NCI-H345 treated with DMSO at 0.1 percent for 48 hours (cell line): Measurements from ENCODE around the gene KRTAP10-7.
"Not testable (repeated sequence)": the region's sequence is repeated elsewhere in the genome, so short reads cannot be mapped to it uniquely, and the experiment has no call there.

ENCODE experiments used
- DNase-seq: peaks from one replicate; lab custom pipeline; 2025; ENCODE audit not compliant: unreplicated experiment; lab: John Stamatoyannopoulos, UW

The KRTAP10-7 gene

GRCh38 chr21:44589586-44590305, 10.7 kb upstream of the KRTAP10-7 start:
- no peak for DNase-seq

DNA sequence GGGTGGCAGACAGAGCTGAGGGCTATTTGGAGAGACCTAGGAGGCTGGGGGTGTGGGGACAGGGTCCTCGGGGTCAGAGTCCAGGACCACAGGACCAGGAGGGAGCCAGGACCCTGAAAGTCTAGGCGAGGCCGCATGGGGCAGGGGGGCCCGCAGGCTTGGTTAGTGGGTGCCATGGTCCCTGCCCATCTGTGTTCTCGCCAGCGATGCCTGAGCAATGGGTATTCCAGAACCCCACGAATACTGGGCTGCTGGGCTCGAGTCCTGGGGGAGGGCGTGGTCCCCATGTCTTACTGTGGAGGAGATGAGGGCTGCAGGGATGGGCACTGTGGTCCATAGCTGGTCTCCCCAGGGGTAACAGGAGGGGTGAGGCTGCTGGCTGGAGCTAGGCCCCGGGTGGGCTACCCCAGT, 10.1 kb upstream of the KRTAP10-7 start:
- DNase-seq, result no peak

- not testable (repeated sequence) for DNase-seq
Observed at GRCh38 chr21:44590897-44591800, 9.2 kb upstream of the KRTAP10-7 start.

DNA sequence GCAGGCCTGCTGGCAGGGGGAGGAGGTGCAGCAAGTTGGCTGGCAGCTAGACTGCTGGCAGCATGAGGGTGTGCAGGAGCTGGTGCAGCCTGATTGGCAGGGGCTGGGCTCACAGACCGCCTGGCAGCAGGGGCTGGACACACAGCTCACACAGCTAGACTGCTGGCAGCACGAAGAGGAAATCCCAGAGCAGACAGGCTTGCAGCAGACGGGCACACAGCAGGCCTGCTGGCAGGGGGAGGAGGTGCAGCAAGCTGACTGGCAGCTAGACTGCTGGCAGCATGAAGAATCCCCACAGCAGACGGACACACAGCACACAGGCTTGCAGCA, 8.6 kb upstream of the KRTAP10-7 start:
- DNase-seq, result not testable (repeated sequence)

DNA sequence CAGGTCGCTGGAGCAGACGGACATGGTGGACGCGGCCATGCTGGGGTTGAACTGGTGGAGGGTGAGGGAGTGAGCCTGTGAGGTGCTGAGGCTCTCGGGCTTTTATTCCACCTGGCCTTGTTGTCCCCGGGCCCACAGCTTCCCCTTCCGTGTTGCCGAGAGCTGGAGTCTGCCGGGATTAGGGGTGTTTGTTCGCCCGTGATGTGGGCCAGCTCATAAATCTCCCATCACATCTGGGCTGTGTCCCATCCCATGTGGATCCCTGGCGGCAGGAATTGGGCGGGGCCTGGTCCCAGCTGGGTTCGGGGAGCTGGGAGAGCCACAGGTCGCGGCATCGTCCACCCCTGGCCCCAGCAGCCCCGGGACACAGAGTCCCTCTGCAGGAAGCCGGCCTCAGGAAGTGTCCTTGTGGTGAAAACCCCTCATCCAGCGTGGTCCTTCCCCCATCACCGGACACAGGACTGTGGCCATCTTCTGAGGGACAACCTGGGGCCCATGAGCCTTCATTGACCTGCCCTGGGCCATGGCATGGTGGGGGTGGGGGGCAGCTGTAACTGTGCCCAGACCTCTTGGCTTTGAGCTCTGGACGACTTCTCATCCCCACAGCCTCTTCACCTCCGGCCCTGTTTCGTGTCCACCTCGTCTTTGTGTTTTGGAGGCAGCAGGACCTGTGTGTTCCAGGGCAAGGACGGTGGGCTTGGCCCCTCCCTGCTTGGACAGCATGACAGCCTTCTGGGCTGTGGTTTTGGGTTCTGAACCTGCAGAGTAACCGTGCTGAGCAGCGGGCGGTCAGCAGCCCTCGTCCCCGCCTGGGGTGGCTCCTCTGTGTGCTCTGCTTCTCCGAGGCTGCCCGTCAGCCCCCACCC, 7.7 kb upstream of the KRTAP10-7 start, which contains the start of gene KRTAP10-6:
Gene KRTAP10-6, minus strand, starts transcription at position 60 of the 866 bp plus-strand sequence. Its CDS starts 21 bp downstream, at position 39.
- no peak for DNase-seq

- DNase-seq, result no peak
Observed at GRCh38 chr21:44593598-44594405, 6.6 kb upstream of the KRTAP10-7 start.

GRCh38 chr21:44594406-44594916, 5.9 kb upstream of the KRTAP10-7 start:
- DNase-seq, result no peak

GRCh38 chr21:44595524-44595923, 4.9 kb upstream of the KRTAP10-7 start:
- no peak for DNase-seq

DNA sequence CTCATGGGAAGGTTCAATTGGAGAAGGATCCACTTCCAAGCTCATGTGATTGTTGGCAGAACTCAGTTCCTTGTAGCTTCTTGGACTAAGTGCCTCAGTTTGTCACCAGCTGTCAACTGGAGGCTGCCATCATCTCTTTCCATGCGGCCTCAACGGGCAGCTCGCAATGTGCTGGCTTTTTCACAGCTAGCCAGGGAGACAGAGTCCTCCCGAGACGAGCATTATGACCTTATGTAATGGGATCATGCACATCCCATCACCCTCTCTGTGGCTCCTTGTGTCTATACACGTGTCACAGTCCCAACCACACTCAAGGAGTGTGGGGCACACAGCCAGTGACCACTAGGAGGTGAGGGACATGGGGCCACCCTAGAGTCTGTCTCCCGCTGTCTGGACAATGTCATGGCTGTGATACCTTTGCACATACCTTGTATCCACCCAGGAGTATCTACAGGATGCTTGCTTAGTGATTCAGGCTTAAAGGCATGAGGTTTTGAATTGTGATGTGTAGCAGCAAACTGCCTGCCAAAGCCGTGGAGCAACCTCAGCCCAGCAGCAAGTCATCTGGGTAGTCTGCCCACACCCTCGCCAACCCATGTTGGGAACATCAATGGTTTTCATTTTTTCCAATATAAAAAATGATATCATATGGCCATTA, 4.2 kb upstream of the KRTAP10-7 start:
- no peak for DNase-seq

GRCh38 chr21:44598061-44598460, 2.3 kb upstream of the KRTAP10-7 start:
- no peak for DNase-seq

DNA sequence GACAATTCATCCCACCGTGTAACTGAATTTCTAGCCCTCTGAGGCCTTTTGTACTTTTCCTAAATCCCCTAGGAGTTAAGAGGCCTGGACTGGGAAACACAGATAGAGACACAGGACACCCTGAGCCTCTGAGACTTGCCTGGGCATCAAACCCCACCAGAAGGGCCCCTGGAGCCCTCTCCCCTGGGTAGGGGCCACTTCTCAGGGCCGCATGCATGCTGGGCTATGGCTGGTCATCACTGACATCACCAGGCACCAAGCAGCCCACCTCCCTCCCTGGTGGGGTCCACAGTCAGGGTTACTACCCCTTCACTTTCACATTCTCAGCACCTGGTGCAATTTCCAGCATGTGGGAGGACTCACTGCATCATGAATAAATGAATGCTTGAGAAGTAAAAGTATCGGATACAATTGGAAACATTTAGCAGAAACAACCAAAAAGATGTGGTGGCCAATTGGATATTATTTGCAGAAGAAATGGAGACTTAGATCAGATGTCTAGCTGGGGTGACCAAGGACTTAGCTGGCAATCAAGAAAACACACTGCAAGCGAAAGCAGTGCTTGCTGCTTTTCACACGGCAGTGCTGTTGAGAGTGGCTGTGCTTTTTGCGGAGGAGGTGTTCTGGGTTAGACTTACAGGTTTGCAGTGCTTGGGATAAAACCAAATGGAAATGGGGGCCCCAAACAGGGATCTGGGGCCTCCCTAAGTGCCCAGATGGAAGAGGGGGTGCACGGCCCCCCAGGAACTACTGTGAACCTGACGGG, 950 bp upstream of the KRTAP10-7 start:
- no peak for DNase-seq

- DNase-seq, result not testable (repeated sequence)
Observed at GRCh38 chr21:44601091-44601490, 694 bp downstream of the KRTAP10-7 start.

- DNase-seq, result no peak
Observed at GRCh38 chr21:44601596-44602462, 1.4 kb downstream of the KRTAP10-7 start.

- DNase-seq, result no peak
Observed at GRCh38 chr21:44602463-44602850, 2.1 kb downstream of the KRTAP10-7 start.

DNA sequence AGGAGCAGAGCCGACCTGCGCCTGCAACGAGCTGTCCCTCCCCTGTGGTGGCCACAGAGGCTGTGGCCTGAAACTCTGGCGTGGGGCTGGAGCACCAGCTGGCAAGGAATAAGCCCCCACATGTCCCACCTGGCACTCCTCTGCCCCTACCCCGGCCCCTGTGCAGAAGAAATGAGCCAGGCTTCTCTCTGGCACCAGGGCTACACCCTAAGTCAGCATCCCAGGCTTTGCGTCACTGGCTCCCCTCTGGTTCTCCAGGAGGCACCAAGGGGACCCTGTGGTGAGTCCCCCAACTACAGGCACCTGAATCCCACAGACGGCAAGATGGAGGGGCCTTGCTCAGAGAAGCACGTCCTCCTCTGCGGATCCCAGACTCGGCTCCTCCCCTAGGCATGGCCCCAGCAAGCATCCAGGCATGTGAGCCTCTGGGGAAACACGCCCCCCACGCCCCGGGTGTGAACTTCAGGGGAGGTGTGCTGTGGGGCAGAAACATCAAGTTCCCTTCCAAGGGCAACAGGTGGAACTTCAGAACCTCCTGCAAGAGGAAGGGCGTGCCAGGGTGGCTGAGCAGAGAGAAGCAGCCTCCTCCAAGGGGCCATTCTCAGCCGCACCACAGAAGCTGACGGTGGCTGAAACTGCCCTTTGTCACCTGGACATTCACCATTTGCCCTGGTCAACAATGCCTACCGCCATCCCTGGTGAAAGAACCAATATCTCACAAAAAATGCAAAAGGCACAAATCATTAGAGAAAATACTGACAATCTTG, 2.9 kb downstream of the KRTAP10-7 start:
- no peak for DNase-seq

- no peak for DNase-seq
Observed at GRCh38 chr21:44603911-44604310, 3.5 kb downstream of the KRTAP10-7 start.

GRCh38 chr21:44606495-44606894, 6.1 kb downstream of the KRTAP10-7 start:
- DNase-seq, result no peak
